GM12865 (cell line): ENCODE data around the gene TXN2.

ENCODE experiments used
- DNase-seq: peaks from one replicate; pipeline ENCODE4 v3.0.0; 2010; ENCODE audit warnings: low read depth
- H3K4me3 ChIP-seq: 2 replicates; pipeline ENCODE4 v1.5.1; 2011; ENCODE audit warnings: mild to moderate bottlenecking, low read depth, low read length, control low read depth
- TF ChIP-seq, protein P1 (sequence below): IDR thresholded peaks from 2 replicates; pipeline ENCODE4 v1.5.1; 2011; ENCODE audit warnings: low read length, control low read depth, low read depth, inconsistent platforms; ENCODE audit not compliant: insufficient read depth; ENCODE audit errors: missing control alignments

Gene TXN2

DNA sequence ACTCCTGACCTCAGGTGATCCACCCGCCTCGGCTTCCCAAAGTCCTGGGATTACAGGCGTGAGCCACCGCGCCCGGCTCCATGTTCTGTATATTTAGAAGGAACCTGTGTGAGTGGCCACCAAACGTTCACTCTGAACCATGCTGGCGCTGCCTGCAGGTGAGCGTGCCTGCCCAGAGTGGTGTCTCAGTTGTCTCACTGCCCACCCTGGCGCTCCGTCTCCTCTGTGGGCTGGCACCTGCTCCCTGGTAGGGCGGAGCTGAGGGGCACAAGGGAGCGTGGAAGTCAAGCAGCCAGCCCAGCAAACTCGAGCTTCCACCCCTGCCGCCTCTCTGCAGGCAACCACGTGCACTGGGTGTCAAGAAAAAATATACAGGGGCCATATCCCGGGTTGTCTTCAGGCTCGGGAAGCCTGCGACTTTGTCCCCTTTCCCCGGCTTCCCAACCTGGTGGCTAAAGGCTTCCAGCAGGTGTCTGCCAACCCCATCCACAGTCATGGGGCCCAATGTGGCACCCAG, 16.7 kb downstream of the TXN2 start:
- TF ChIP-seq, protein P1, sequence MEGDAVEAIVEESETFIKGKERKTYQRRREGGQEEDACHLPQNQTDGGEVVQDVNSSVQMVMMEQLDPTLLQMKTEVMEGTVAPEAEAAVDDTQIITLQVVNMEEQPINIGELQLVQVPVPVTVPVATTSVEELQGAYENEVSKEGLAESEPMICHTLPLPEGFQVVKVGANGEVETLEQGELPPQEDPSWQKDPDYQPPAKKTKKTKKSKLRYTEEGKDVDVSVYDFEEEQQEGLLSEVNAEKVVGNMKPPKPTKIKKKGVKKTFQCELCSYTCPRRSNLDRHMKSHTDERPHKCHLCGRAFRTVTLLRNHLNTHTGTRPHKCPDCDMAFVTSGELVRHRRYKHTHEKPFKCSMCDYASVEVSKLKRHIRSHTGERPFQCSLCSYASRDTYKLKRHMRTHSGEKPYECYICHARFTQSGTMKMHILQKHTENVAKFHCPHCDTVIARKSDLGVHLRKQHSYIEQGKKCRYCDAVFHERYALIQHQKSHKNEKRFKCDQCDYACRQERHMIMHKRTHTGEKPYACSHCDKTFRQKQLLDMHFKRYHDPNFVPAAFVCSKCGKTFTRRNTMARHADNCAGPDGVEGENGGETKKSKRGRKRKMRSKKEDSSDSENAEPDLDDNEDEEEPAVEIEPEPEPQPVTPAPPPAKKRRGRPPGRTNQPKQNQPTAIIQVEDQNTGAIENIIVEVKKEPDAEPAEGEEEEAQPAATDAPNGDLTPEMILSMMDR: no peak
- H3K4me3 ChIP-seq: no peak overlapping the region
- no peak for DNase-seq

DNA sequence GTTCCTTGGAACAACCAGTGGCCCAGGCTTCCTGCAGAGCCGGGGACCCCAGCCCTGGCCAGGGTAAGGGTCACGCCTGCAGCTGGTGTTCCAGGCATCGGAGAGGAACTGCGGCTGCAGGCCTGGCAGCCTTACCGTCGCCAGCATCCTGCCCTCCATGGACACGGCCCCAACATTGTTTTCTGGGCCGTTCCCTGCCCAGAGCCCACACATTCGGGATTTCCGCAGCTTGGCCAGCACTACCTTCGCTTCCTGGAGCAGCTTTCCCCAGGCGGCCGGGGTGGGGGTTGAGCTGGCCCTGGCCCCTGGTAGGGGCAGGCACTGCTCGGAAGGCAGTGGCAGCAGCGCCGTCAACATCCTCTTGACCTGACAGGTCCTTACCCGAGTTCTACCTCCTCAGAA, 17.7 kb downstream of the TXN2 start:
- DNase-seq: no peak
- TF ChIP-seq, protein P1: no peak

DNA sequence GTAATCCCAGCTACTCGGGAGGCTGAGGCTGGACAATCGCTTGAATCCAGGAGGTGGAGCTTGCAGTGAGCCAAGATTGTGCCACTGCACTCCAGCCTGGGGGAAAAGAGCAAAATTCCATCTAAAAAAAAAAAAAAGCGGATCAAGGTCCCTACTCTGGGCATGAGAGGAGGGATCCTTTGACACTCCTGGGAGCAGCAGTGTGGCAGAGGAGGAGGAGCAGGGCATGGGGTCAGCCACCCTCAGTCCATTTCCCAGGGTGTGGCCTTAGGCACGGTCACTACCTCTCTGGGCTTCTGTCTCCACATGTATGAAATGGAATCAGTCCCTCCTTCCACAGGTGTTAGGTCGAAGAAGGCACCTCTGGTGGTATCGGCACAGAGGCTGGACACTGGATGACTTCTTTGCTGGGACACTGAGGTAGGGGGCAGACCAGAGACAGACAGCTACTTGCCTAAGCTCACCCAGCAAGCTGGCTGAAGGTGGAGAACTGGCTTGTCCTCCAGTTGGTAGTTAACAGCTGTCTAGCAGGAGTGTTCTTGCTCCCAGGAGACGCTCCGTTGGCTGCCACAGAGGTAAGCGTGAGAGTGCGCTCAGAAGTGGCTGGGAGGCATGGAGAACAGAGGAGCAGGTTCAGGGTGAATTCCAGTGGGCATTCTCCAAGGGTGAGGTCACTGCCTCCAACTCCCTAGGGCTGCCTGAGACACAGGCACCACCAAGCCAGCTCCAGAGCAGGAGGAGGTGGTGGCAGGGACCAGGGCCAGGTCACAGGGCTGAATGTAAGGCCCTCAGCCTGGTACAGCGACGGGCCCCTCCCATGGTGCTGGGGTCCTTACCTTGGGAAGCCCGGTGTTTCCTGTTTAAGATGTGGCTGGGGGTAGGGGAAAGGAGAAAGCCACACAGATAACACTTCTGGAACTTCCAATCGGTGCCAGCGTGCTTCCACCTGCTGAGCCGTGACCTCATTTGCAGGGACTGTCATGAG, 19.5 kb downstream of the TXN2 start:
- TF ChIP-seq, protein P1: no peak
- H3K4me3 ChIP-seq: no peak overlapping the region
- DNase-seq: no peak

More for the DNA sequence above, 17.7 kb downstream of the TXN2 start:
- H3K4me3 ChIP-seq: no peak overlapping the region

DNA sequence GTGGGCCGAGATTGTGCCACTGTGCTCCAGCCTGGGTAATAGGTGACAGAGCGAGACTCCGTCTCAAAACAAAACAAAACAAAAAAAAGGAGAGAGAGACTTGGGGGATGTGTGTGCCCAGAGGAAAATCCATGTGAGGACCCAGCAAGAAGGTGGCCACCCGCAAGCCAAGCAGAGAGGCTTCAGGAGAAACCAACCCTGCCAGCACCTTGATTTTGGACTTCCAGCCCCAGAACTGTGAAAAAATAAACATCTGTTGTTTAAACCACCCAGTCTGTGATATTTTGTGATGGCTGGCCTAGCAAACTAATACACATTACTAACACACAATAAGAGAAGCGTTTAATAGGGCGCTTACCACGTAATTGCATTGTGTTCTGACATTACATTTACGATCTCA, 21.2 kb downstream of the TXN2 start:
- no peak overlapping the region for H3K4me3 ChIP-seq
- no peak for DNase-seq
- TF ChIP-seq, protein P1: no peak

DNA sequence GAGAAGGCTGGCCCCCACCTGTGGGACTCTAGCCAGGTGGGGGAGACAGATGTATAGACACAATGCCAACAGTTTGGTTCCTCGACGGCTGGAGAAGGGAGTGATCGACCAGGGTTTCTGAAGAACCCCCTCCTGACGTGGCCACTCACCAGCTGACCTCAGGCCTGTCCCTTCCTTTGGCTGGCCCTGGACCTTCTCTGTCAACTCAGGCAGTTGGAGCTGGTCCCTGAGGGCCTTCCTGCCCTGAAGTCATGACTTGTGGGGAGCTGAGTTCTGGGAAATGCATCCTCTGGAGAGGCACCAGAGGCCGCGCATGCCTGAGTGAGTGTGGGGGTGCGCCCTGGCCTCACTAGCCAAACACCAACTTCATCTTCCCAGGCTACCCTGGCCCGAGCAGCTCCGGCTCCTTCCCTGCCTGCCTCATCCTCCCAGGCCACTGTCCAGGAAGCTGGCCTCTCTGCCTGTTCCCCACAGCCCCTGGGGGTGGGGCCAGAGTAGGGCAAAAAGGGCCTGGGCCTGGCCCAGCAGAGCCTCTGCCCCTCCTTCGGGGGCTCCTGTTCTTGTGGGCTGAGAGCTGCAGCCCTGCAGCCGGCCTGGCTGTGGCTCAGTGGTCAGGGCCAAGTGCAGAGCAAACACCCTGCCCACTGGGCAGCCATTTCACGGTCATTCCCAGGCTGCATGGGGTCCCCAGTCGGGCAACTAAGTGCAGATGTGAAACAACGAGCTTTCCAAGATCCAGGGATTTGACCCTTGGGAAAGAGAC, 23.6 kb downstream of the TXN2 start:
- TF ChIP-seq, protein P1: no peak
- no peak for DNase-seq
- H3K4me3 ChIP-seq: no peak overlapping the region

DNA sequence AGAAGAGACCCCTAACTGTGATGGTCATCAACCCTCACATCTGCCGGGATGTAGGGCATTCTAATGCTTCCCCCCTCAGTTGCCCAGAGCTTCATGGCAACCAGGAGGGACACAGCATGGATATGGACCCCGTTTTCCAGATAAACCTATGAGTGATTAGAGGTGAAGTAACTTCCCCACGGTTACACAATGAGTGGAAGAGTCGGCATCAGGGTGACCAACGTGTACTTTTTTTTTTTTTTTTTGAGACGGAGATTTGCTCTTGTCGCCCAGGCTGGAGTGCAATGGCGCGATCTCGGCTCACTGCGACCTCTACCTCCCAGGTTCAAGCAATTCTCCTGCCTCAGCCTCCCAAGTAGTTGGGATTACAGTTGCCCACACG, 25.0 kb downstream of the TXN2 start:
- TF ChIP-seq, protein P1: no peak
- no peak for DNase-seq
- no peak overlapping the region for H3K4me3 ChIP-seq
